DND-41 (cell line): ENCODE results near the gene PTPRA.

Source experiments
- CTCF ChIP-seq: IDR thresholded peaks from 2 replicates; pipeline ENCODE4 v1.5.1; 2012; ENCODE audit warnings: borderline replicate concordance, low read length, moderate library complexity, mild to moderate bottlenecking; ENCODE audit not compliant: poor library complexity, severe bottlenecking; ENCODE audit errors: extremely low read depth
- EZH2 ChIP-seq: IDR thresholded peaks from 3 replicates; pipeline ENCODE4 v1.6.1; 2012; ENCODE audit warnings: borderline replicate concordance, low read depth, mild to moderate bottlenecking, moderate library complexity, low read length, inconsistent platforms; ENCODE audit not compliant: severe bottlenecking

- TF ChIP-seq CTCF (no peak), EZH2 (no peak)
Observed at GRCh38 chr20:2834401-2835110, 38.7 kb upstream of the PTPRA start.
